HG02678 (cell line): ENCODE data around the gene SERAC1.
"Not testable (repeated sequence)": the region's sequence is repeated elsewhere in the genome, so short reads cannot be mapped to it uniquely, and the experiment has no call there.

Experiments used
- ATAC-seq: cut with Tn5 transposase; IDR thresholded peaks from one replicate; pipeline ENCODE4 v1.9.1; 2021; ENCODE audit warnings: mild to moderate bottlenecking, moderate library complexity; ENCODE audit not compliant: unreplicated experiment

Gene SERAC1

DNA sequence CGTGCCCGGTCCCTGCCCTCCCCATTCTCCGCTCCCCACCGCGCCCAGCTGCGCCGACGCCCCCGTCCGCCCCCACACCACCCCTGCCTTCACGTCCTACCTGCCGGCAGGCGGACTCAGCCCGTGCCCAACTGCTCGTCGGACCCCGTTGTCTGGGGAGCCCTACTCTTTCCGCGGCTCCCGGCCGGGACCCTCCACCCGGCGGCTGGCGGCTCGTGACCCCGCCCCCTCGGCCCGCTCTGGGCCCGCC lies at the start of gene SERAC1:
TSS of gene SERAC1 (minus strand) at position 223 of the 250 bp plus-strand sequence. CDS start 9,899 bp downstream, outside the sequence.
- ATAC-seq = peak; percentile 41

DNA sequence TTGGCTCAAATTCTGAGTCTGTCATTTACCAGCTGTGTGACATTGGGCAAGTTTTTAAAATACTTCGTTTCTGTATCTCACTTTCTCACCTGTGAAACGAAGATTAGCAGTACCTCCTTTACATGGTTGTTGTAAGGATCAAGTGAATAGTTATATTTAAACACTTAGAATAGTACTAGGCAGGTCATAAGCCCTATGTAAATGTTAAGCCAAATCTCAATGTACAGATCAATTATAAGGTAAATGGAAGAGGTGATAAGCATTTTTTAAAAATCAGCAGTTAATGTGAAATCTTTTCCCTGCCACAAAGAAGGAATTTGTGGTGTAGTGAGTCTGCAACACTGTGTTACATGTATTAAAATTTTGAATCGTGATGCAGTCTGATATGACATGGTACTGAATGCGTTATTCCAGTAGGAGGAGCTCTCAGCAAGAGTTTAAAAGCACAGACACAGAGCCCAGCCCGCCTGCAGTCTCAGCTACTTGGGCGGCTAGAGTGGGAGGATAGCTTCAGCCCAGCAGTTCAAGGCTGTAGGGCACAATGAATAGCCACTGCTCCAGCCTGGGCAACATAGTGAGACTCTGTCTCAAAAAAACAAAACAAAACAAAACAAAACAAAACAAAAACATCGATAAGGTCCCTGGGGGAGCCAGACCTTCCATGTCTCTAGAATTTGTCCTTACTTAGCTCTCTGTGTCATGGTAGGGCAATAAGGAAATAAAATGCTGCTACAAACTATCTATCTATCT lies 46.0 kb upstream of the SERAC1 start:
- ATAC-seq = peak; percentile 95

DNA sequence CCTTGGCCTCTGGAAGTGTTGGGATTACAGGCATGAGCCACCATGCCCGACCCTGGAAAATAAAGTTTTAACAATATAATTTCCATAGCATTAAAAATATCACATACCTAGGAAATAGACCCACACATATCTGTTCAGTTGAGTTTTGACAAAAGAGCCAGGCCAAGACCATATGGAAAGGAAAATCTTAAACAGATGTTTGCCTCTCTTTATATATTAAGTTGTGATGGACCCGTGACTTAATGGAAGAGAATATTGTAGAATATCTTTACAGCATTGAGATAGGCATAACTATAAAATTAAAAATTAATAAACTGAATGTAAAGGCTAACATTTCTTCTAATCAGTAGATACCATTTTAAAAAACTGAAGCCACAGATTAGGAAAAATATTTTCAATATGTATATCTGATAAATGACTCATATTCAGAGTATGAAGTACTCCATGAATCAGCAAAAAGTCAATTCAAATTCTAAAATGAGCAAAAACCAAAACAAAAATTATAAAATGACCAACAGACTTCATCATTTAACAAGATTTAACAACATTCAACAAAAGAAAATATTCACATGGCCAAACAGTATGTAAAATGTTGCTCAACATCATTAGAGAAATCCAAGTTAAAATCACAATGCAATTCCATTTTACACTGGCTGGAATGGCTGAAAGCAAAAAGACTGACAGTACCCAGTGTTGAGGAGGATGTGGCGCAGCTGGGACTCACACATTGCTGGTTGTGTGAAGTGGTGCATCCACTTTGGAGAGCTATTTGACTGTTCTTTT lies 43.4 kb upstream of the SERAC1 start:
- ATAC-seq = no peak

DNA sequence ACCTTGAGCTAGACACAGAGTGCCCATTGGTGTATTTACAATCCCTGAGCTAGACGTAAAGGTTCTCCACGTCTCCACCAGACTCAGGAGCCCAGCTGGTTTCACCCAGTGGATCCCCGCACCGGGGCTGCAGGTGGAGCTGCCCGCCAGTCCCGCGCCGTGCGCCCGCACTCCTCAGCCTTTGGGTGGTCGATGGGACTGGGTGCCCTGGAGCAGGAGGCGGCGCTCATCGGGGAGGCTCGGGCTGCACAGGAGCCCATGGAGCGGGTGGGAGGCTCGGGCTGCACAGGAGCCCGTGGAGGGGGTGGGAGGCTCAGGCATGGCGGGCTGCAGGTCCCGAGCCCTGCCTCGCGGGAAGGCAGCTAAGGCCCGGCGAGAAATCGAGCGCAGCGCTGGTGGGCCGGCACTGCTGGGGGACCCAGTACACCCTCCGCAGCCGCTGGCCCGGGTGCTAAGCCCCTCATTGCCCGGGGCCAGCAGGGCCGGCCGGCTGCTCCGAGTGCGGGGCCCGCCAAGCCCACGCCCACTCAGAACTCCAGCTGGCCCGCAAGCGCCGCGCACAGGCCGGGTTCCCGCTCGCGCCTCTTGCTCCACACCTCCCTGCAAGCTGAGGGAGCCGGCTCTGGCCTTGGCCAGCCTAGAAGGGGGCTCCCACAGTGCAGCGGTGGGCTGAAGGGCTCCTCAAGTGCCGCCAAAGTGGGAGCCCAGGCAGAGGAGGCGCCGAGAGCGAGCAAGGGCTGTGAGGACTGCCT lies 41.7 kb upstream of the SERAC1 start:
- ATAC-seq = not testable (repeated sequence)

DNA sequence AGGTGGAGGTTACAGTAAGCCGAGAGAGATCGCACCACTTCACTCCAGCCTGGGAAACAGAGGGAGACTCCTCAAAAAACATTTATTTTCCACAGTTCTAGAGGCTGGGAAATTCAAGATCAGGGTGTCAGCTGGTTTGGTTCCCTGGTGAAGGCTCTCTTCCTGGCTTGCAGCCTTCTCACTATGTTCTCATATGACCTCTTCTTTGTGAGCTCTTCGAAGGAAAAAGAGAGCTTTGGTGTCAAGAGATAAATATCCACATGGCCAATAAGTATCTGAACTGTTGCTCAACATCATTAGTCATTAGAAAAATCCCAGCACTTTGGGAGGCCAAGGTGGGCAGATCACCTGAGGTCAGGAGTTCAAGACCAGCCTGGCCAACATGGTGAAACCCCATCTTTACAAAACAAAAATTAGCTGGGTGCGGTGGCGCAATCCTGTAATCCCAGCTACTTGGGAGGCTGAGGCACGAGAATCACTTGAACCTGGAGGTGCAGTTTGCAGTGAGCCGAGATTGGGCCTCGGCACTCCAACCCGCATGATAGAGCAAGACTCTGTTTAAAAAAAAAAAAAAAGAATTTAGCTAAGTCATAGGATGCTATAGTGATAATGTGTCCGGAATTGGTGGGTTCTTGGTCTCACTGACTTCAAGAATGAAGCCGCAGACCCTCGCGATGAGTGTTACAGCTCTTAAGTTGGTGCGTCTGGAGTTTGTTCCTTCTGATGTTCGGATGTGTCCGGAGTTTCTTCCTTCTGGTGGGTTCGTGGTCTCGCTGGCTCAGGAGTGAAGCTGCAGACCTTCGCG lies 40.4 kb upstream of the SERAC1 start:
- ATAC-seq = not testable (repeated sequence)

DNA sequence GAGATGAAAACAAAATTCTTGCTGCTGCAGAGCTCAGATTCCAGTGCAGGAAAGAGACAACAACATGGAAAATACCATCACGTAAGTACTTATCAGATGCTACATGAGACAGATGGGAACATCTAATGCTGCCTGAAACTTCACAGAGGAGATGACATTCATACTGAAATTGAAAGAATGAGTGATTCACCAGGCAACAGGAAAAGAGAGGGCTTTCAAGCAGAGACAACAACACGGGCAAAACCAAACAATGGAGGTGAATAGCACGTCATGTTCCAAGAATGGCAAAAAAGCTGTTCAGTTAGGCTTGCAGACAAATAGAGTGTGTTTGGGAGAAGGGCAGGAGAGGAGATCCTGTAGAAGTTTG lies 39.3 kb upstream of the SERAC1 start:
- ATAC-seq = peak; percentile 87

DNA sequence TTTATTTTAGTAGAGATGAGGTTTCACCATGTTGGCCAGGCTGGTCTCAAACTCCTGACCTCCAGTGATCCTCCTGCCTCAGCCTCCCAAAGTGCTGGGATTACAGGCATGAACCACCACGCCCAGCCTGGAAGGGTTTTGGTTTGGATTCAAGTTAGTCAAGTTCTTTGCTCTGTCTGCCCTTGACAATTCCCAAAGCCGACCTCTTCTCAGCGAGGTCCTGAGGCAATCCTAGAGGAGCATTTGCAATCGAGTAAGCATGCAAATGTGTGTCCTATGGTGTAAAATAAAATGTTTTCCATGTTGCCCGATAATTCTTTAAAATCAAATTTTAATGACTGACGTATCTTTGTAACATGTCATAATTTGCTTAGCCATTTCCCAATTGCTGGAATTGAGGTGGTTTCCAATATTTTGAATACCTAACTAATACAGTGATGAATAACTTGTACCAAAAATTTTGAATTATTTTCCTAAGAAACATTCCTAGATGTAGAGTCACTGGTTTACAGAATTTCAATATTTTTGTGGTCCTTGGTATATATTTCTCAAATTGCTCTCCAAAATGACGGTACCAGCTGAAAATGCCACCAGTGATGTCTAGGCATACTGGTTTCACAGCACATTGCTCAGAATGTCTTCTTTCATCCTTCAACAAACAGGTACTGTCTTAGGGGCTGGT lies 38.8 kb upstream of the SERAC1 start:
- ATAC-seq = no peak

DNA sequence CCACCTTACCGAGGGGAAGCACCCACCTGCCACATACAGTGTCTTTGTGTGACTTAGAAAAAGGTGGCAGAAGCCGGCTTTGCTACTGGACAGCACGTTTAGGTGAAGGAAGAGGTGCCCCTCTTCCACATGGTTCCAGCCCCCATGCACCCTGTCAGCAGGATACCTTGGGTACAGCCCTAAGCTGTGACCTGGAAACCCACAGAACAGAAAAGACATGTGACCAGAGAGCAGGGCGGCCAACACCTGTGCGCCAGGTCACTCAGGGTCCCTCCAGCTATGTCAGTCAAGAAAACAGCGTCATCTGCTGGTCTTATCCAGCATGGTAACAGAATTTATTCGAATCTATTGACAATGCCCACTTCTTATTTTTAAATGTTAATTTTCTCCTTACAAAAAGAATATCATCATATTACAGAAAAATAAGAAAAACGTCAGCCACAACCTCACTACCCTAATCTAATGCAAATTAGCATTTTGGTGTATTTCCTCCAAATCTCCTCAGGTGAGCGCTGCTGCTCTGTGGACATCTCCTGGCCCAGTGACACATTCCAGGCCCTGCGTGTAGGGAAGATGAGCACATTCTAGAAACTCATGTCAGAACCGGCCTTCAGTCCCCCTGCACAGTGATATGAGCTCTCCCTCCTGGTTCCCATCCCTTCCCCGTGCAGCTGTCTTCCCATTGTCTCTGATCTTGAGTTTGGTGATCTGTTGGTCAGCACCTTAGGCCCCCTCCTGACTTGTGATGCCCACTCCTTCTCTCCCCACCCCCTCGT lies 37.3 kb upstream of the SERAC1 start:
- no peak for ATAC-seq

DNA sequence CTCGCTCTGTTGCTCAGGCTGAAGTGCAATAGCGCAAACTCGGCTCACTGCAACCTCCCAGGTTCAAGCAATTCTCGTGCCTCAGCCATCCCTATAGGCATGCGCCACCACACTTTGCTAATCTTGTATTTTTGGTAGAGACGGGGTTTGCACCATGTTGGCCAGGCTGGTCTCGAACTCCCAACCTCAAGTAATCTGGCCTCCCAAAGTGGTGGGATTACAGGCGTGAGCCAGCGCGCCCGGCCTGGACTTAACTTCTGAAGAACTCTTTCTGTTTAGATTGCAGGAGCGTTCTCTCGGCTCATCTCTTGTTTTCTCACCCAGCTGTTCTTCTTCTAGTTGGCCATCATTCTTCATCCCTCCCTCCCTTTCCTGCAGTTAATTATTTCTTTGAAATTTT lies 30.4 kb upstream of the SERAC1 start:
- no peak for ATAC-seq

DNA sequence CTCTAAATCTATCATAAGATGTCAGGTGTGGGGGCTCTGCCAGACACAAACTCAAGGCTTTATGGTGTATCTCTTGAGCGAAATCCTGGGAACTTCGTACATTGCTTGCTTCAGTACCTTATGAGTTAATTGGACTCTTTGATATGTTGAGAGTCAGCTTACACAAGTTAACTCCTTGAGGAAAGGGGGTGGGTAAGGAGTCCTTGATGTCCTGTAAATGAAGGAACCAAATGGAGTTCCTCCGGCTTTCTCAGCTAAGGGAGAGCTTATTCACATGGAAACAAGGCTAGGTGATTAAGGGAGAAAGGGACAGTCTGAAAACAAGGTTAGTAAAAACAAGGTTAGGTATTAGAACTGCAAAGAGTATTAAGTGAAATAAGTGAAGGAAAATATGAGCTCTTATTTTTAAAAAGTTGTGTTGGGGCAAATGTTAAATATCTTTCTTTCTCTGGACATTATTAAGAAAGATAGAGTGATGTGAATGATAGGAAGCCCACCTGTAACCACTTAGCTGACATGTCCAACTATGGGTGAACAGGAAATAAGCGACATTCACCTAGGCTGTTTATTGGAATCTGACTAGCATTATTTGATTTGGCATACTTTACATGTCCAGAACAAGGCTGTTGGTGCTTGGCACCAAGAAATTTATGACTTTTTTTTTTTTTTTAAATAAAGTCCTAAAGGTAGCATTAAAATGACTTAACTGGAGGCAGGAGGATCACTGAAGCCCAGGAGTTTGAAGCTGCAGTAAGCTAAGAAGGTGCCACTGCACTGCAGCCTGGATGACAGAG lies 26.6 kb upstream of the SERAC1 start:
- ATAC-seq = no peak

DNA sequence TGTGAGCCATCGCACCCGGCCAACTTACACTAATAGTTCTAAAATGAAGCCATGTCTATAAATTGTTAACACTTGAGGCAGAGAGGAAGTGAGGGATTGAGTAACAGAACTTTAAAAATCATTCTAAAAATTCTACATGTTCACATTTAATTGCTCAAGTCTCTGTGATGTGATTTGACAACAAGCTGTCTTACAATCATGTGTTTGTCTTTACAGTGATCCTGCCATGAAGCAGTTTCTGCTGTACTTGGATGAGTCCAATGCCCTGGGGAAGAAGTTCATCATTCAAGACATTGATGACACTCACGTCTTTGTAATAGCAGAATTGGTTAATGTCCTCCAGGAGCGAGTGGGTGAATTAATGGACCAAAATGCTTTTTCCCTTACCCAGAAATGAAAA lies 23.7 kb upstream of the SERAC1 start:
- no peak for ATAC-seq

DNA sequence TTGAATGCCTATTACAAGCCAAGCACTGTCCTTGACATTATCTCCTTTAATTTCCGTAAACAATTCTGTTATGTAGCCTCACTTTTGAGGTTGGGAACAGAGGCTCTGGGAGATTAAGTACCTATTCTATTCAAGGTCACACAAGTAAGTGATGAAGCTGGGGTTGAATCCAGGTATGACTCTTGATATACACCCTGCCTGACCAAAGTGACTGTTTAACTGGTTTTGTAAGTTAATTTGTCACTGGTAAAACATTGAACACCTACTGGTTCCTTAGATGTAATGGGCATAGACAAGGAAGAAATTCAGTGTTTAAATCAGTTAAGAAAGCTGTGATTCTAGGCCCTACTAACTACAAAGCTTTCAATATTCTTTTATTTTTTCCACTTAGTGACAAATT lies 23.0 kb upstream of the SERAC1 start:
- no peak for ATAC-seq

DNA sequence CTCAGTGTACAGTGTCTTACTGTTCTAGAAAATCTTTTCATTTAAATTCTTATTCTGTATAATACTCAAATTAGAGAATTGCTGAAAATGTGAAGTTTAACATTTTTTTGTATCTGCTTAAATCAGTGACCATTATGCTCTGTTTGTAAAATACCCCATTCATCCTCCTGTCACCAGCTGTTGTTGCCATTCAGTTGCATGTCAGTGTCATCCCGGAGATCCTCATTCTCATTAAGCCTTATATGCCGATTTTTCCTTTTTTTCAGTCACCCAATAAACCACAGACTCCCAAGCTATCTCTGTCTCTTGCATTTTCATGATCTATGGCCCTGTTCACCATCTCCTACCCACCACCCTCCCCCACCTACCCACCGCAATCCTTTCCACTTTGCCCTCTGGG lies 20.5 kb upstream of the SERAC1 start:
- ATAC-seq = no peak

DNA sequence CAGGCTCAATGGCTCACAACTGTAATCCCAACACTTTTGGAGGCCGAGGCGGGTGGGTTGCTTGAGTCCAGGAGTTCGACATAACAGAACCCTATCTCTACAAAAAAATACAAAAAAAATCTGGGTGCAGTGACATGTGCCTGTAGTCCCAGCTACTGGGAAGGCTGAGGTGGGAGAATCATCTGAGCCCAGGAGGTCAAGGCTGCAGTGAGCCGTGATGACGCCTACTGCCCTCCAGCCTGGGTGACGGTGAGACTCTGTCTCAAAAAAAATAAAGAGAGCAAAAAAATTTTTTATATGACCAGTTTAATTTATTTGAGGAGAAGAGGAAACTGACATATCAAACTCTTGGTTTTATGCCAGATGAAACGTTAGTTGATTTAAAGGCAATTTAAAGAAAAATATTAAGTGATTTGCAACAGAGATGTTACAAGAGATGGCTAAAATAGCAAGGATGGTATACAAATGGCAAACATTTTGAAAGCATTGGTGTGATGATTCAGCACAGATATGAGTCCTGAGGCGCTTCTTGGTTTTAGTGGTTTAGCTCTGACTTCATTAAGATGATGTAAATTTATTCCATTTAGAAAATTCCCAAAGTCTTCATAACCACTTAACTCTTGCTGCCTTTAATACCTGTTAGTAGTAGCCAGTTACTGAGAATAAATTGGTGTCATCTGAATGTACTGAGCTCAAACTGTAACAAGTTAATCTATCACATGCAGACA lies 17.8 kb upstream of the SERAC1 start:
- no peak for ATAC-seq

DNA sequence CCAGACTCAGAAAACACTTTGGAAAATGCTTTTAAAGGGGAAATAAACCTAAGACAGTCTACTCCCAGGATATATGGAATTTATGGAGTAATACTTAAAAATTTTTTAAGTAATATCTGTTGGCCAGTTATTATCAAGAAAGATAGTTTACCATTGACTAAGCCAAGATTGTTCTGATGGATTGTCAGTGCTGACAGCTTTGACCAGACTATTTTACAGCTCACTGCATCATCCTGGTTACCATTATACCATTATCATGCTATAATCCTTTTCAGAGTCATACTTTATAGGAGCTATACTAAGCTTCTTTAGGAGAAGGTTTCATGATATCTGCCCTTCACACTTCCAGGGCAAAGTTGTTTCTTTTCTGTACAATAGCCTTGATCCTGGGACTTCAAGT lies 16.5 kb upstream of the SERAC1 start:
- ATAC-seq = no peak

DNA sequence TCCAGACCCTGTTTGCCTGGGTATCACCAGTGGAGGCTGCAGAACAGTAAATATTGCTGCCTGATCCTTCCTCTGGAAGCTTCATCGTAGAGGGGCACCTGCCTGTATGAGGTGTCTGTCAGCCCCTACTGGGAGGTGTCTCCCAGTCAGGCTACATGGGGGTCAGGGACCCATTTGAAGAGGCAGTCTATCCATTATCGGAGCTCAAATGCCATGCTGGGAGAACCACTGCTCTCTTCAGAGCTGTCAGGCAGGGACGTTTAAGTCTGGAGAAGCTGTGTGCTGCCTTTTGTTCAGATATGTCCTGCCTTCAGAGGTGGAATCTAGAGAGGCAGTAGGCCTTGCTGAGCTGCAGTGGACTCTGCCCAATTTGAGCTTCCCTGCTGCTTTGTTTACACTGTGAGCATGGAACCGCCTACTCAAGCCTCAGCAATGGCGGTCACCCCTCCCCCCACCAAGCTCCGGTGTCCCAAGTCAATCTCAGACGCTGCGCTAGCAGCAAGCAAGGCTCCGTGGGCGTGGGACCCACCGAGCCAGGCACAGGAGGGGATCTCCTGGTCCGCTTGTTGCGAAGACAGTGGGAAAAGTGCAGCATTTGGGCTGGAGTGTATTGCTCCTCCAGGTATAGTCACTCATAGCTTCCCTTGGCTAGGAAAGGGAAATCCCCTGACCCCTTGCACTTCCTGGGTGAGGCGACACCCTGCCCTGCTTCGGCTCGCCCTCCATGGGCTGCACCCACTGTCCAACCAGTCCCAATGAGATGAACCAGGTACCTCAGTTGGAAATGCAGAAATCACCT lies 15.3 kb upstream of the SERAC1 start:
- not testable (repeated sequence) for ATAC-seq

DNA sequence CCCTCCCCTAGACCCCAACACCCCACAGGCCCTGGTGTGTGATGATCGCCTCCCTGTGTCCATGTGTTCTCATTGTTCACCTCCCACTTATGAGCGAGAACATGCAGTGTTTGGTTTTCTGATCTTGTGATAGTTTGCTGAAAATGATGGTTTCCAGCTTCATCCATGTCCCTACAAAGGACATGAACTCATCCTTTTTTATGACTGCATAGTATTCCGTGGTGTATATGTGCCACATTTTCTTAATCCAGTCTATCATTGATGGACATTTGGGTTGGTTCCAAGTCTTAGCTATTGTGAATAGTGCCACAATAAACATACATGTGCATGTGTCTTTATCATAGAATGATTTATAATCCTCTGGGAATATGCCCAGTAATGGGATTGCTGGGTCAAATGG lies 9.7 kb upstream of the SERAC1 start:
- not testable (repeated sequence) for ATAC-seq

DNA sequence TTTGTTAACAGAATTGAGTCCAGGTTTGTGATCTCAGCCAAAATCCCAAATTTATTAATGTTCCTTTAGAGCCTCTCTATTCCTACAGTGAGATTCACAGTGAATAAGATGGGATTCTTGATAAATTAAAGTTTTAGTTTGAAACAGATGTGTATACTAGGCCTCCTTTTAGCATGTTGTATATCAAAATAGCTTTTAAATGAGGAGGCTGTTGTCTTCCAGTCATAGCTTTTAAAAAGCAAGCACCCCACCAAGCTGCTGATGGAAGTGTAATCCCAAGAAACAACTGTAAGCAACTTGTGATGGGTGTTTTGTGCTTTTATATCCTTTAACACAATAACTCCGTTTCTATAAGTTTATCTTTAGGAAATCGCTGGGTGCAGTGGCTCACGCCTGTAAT lies 7.0 kb upstream of the SERAC1 start:
- no peak for ATAC-seq
